KMS-11 (cell line): ENCODE measurements around the gene DPYSL3.

Source experiments
- H2AFZ ChIP-seq: fragments of 200-600 bp; sonication (generic); 2 replicates; pipeline ENCODE4 v1.6.1; 2016; ENCODE audit warnings: antibody characterized with exemption, mixed run types, low read depth
- H3K27ac ChIP-seq: fragments of 200-600 bp; sonication (generic); 2 replicates; pipeline ENCODE4 v1.6.1; 2016; ENCODE audit warnings: mild to moderate bottlenecking, mixed run types
- H3K27me3 ChIP-seq: fragments of 200-600 bp; sonication (generic); 2 replicates; pipeline ENCODE4 v1.6.1; 2017; ENCODE audit warnings: mild to moderate bottlenecking, low read depth, mixed run types, moderate library complexity; ENCODE audit not compliant: insufficient read depth
- H3K36me3 ChIP-seq: fragments of 200-600 bp; sonication (generic); 2 replicates; pipeline ENCODE4 v1.6.1; 2017; ENCODE audit warnings: mild to moderate bottlenecking, mixed run types; ENCODE audit not compliant: insufficient read depth
- H3K4me1 ChIP-seq: fragments of 200-600 bp; sonication (generic); 2 replicates; pipeline ENCODE4 v1.6.1; 2016; ENCODE audit warnings: mild to moderate bottlenecking, low read depth, mixed run types; ENCODE audit not compliant: poor library complexity, severe bottlenecking
- H3K4me2 ChIP-seq: fragments of 200-600 bp; sonication (generic); 2 replicates; pipeline ENCODE4 v1.7.0; 2016; ENCODE audit warnings: mild to moderate bottlenecking, mixed run types
- H3K4me3 ChIP-seq: fragments of 200-600 bp; sonication (generic); IDR thresholded peaks from 2 replicates; pipeline ENCODE4 v1.6.1; 2017; ENCODE audit warnings: low read depth, low read length, mixed read lengths; ENCODE audit not compliant: insufficient read depth
- H3K79me2 ChIP-seq: fragments of 200-600 bp; sonication (generic); 2 replicates; pipeline ENCODE4 v1.6.1; 2016; ENCODE audit warnings: low read depth, mixed run types; ENCODE audit not compliant: insufficient read depth
- H3K9ac ChIP-seq: fragments of 200-600 bp; sonication (generic); 2 replicates; pipeline ENCODE4 v1.6.1; 2016; ENCODE audit warnings: mild to moderate bottlenecking, mixed run types
- H4K20me1 ChIP-seq: fragments of 200-600 bp; sonication (generic); 2 replicates; pipeline ENCODE4 v1.6.1; 2016; ENCODE audit warnings: mild to moderate bottlenecking, mixed run types; ENCODE audit not compliant: insufficient read depth
- CTCF ChIP-seq: fragments of 200-600 bp; sonication (generic); conservative IDR thresholded peaks from 2 replicates; pipeline ENCODE4 v1.6.1; 2017; ENCODE audit warnings: low read depth, mild to moderate bottlenecking, antibody characterized with exemption, low read length, moderate library complexity, mixed read lengths

The DPYSL3 gene

GRCh38 chr5:147451193-147451592, 58.7 kb downstream of the DPYSL3 start:
- Histone ChIP-seq H3K27ac (no peak overlapping the region), H3K4me2 (peak overlapping the region; percentile 52; the same call in 1 of the 2 replicates), H4K20me1 (no peaks in the 10 kb centered on the region)

GRCh38 chr5:147450606-147451005, 59.3 kb downstream of the DPYSL3 start:
- Histone ChIP-seq H3K4me1 (peaks cover 62% of the 10 kb centered on the region), H3K4me2 (0 out of 2 replicates have a peak overlapping the region, but pooled peaks have one; percentile 4), H3K27ac (no peak overlapping the region), H3K4me3 (no peak overlapping the region), H4K20me1 (no peaks in the 10 kb centered on the region), H3K9ac (no peak overlapping the region), H3K36me3 (no peaks in the 10 kb centered on the region), H3K27me3 (no peaks in the 10 kb centered on the region), H2AFZ (no peak overlapping the region), H3K79me2 (peaks cover 54% of the 10 kb centered on the region)
- TF ChIP-seq CTCF = no peak

More at GRCh38 chr5:147451193-147451592, 58.7 kb downstream of the DPYSL3 start:
- Histone ChIP-seq H2AFZ (no peak overlapping the region), H3K79me2 (peaks cover 54% of the 10 kb centered on the region), H3K36me3 (no peaks in the 10 kb centered on the region), H3K4me3 (no peak overlapping the region), H3K4me1 (peaks cover 68% of the 10 kb centered on the region), H3K27me3 (no peaks in the 10 kb centered on the region), H3K9ac (no peak overlapping the region)
- no peak for TF ChIP-seq CTCF

GRCh38 chr5:147448766-147449165, 61.1 kb downstream of the DPYSL3 start:
- peak overlapping the region; percentile 42; the same call in 1 of the 2 replicates for H3K27ac ChIP-seq
- H3K79me2 ChIP-seq = peaks cover 54% of the 10 kb centered on the region
- peak overlapping the region; percentile 59 for H3K4me2 ChIP-seq
- H3K4me3 ChIP-seq = no peak overlapping the region
- H2AFZ ChIP-seq = no peak overlapping the region
- H3K36me3 ChIP-seq = no peaks in the 10 kb centered on the region
- no peaks in the 10 kb centered on the region for H4K20me1 ChIP-seq
- H3K9ac ChIP-seq = no peak overlapping the region
- H3K4me1 ChIP-seq = peaks cover 49% of the 10 kb centered on the region
- no peaks in the 10 kb centered on the region for H3K27me3 ChIP-seq
- no peak for TF ChIP-seq CTCF

GRCh38 chr5:147446523-147446922, 63.3 kb downstream of the DPYSL3 start:
- Histone ChIP-seq H3K4me2 (no peak overlapping the region), H3K27ac (no peak overlapping the region), H2AFZ (no peak overlapping the region), H3K9ac (no peak overlapping the region), H3K27me3 (no peaks in the 10 kb centered on the region), H3K4me1 (peaks cover 45% of the 10 kb centered on the region), H3K79me2 (peaks cover 47% of the 10 kb centered on the region), H4K20me1 (no peaks in the 10 kb centered on the region), H3K4me3 (no peak overlapping the region), H3K36me3 (no peaks in the 10 kb centered on the region)
- TF ChIP-seq CTCF = no peak
